ENCODE results near the gene MEIS3.

GRCh38 chr19:47416643-47416985 is 2.7 kb downstream of the MEIS3 start:
- no peak for TF ChIP-seq EZH2phosphoT487 (IDR thresholded peaks at IDR 0.05; ENCODE audit: borderline replicate concordance, low read length)
- TF ChIP-seq EZH2 (IDR thresholded peaks at IDR 0.05; ENCODE audit: low read length, unreplicated experiment) = no peak
- TF ChIP-seq CTCF (conservative IDR thresholded peaks at IDR 0.05; ENCODE audit: low read depth, low read length) = no peak

Data from PC-3 (cell line).